Neuron (in vitro differentiated cells): Measurements from ENCODE around the gene ZNF32.
"Not testable (repeated sequence)": the region's sequence is repeated elsewhere in the genome, so short reads cannot be mapped to it uniquely, and the experiment has no call there.

Experiments
- H2AFZ ChIP-seq: one replicate; pipeline ENCODE4 v1.6.1; 2013; ENCODE audit warnings: low read depth, mild to moderate bottlenecking, inconsistent platforms, low read length, moderate library complexity
- H3K27me3 ChIP-seq: one replicate; pipeline ENCODE4 v1.6.1; 2013; ENCODE audit warnings: low read length; ENCODE audit not compliant: insufficient read depth
- H3K36me3 ChIP-seq: one replicate; pipeline ENCODE4 v1.6.1; 2013; ENCODE audit warnings: low read length; ENCODE audit not compliant: insufficient read depth
- H3K4me1 ChIP-seq: one replicate; pipeline ENCODE4 v1.6.1; 2013; ENCODE audit warnings: low read length; ENCODE audit not compliant: insufficient read depth
- H3K4me3 ChIP-seq: 2 replicates; pipeline ENCODE4 v1.5.1; 2013; ENCODE audit warnings: mild to moderate bottlenecking, low read length, moderate library complexity
- H3K9me3 ChIP-seq: one replicate; pipeline ENCODE4 v1.6.1; 2013; ENCODE audit warnings: low read length

ZNF32 gene

GRCh38 chr10:43606323-43607198 lies 42.1 kb downstream of the ZNF32 start, which contains the start of gene ZNF485:
TSS of gene ZNF485 (plus strand) at chr10:43606438. CDS start at chr10:43607051, 613 bp downstream.
- peaks cover 5% of the 10 kb centered on the region for H3K9me3 ChIP-seq

GRCh38 chr10:43605850-43606322 lies 42.8 kb downstream of the ZNF32 start:
- H3K9me3 ChIP-seq: peaks cover 8% of the 10 kb centered on the region
- H3K36me3 ChIP-seq: peaks cover 6% of the 10 kb centered on the region
- H3K4me1 ChIP-seq: peaks cover 9% of the 10 kb centered on the region
- H3K4me3 ChIP-seq: peak overlapping the region; percentile 67
- H3K27me3 ChIP-seq: no peaks in the 10 kb centered on the region
- peak overlapping the region; percentile 92 for H2AFZ ChIP-seq

More at GRCh38 chr10:43606323-43607198, 42.1 kb downstream of the ZNF32 start, which contains the start of gene ZNF485:
- H2AFZ ChIP-seq: peak within 1 kb of the TSS; percentile 92
- H3K4me1 ChIP-seq: peaks cover 9% of the 10 kb centered on the region
- peak within 1 kb of the TSS; percentile 67 for H3K4me3 ChIP-seq
- H3K27me3 ChIP-seq: no peaks in the 10 kb centered on the region
- H3K36me3 ChIP-seq: peaks cover 6% of the 10 kb centered on the region

GRCh38 chr10:43601576-43601975 lies 47.1 kb downstream of the ZNF32 start:
- not testable (repeated sequence) for H3K36me3 ChIP-seq, H3K27me3 ChIP-seq, H3K4me1 ChIP-seq, H2AFZ ChIP-seq, H3K4me3 ChIP-seq, H3K9me3 ChIP-seq

- Histone ChIP-seq H2AFZ (no peak overlapping the region), H3K4me1 (no peaks in the 10 kb centered on the region), H3K4me3 (no peak overlapping the region), H3K9me3 (peaks cover 5% of the 10 kb centered on the region), H3K27me3 (no peaks in the 10 kb centered on the region), H3K36me3 (no peaks in the 10 kb centered on the region)
These were observed 49.3 kb downstream of the ZNF32 start for GRCh38 chr10:43599333-43599732.

- Histone ChIP-seq H3K27me3 (no peaks in the 10 kb centered on the region), H3K9me3 (peaks cover 5% of the 10 kb centered on the region), H3K4me1 (no peaks in the 10 kb centered on the region), H2AFZ (no peak overlapping the region), H3K4me3 (no peak overlapping the region), H3K36me3 (no peaks in the 10 kb centered on the region)
These were observed 50.2 kb downstream of the ZNF32 start for GRCh38 chr10:43598446-43598845.

GRCh38 chr10:43596546-43596945 lies 52.1 kb downstream of the ZNF32 start:
- Histone ChIP-seq H2AFZ (no peak overlapping the region), H3K36me3 (no peaks in the 10 kb centered on the region), H3K4me1 (no peaks in the 10 kb centered on the region), H3K4me3 (no peak overlapping the region), H3K27me3 (peaks cover 4% of the 10 kb centered on the region), H3K9me3 (peaks cover 5% of the 10 kb centered on the region)

- peaks cover 4% of the 10 kb centered on the region for H3K27me3 ChIP-seq
- no peak overlapping the region for H3K4me3 ChIP-seq
- H3K36me3 ChIP-seq: no peaks in the 10 kb centered on the region
- no peaks in the 10 kb centered on the region for H3K4me1 ChIP-seq
- peaks cover under 1% of the 10 kb centered on the region for H3K9me3 ChIP-seq
- H2AFZ ChIP-seq: no peak overlapping the region
These were observed 52.9 kb downstream of the ZNF32 start for GRCh38 chr10:43595739-43596298.

- no peak overlapping the region for H3K4me3 ChIP-seq
- no peak overlapping the region for H2AFZ ChIP-seq
- H3K9me3 ChIP-seq: no peaks in the 10 kb centered on the region
- H3K27me3 ChIP-seq: peaks cover 4% of the 10 kb centered on the region
- no peaks in the 10 kb centered on the region for H3K4me1 ChIP-seq
- no peaks in the 10 kb centered on the region for H3K36me3 ChIP-seq
These were observed 53.6 kb downstream of the ZNF32 start for GRCh38 chr10:43594944-43595589.
